Neuronal stem cell (in vitro differentiated cells): Measurements from ENCODE around the gene TRMT61A.
A peak's percentile ranks its signal among the peaks of the same experiment; 100 is the strongest.

Source experiments
- DNase-seq: peaks from one replicate; pipeline ENCODE4 v3.0.0-alpha.2; 2013; ENCODE audit warnings: low spot score
- H2AFZ ChIP-seq: one replicate; pipeline ENCODE4 v1.6.1; 2013; ENCODE audit warnings: mild to moderate bottlenecking, low read length, inconsistent platforms
- H2AK5ac ChIP-seq: 2 replicates; pipeline ENCODE4 v1.6.1; 2013; ENCODE audit warnings: low read depth, mild to moderate bottlenecking, inconsistent platforms, low read length, moderate library complexity, mixed read lengths
- H2BK120ac ChIP-seq: 2 replicates; pipeline ENCODE4 v1.6.1; 2013; ENCODE audit warnings: low read depth, mild to moderate bottlenecking, inconsistent platforms, low read length, moderate library complexity, mixed read lengths
- H2BK12ac ChIP-seq: one replicate; pipeline ENCODE4 v1.6.1; 2013; ENCODE audit warnings: low read length, inconsistent platforms
- H2BK15ac ChIP-seq: 2 replicates; pipeline ENCODE4 v1.6.1; 2013; ENCODE audit warnings: mild to moderate bottlenecking, low read length, inconsistent platforms, mixed read lengths
- H2BK5ac ChIP-seq: one replicate; pipeline ENCODE4 v1.6.1; 2013; ENCODE audit warnings: inconsistent platforms, mild to moderate bottlenecking, low read length, moderate library complexity
- H3K14ac ChIP-seq: one replicate; pipeline ENCODE4 v1.6.1; 2013; ENCODE audit warnings: low read length, inconsistent platforms
- H3K18ac ChIP-seq: 2 replicates; pipeline ENCODE4 v1.6.1; 2013; ENCODE audit warnings: low read length, inconsistent platforms
- H3K23ac ChIP-seq: 2 replicates; pipeline ENCODE4 v1.6.1; 2013; ENCODE audit warnings: low read depth, mild to moderate bottlenecking, mixed read lengths, low read length, inconsistent platforms; ENCODE audit not compliant: poor library complexity
- H3K27ac ChIP-seq: replicated peaks from 3 replicates; pipeline ENCODE4 v1.5.1; 2013; ENCODE audit warnings: low read length, inconsistent platforms
- H3K27me3 ChIP-seq, 3 experiments: 2 replicates each; pipeline ENCODE4 v1.6.1; 2013; ENCODE audit warnings: low read length in 3 of 3, mild to moderate bottlenecking in 2 of 3, inconsistent platforms in 1 of 3, low read depth in 1 of 3, mixed read lengths in 1 of 3, moderate library complexity in 1 of 3; ENCODE audit not compliant: control insufficient read depth in 3 of 3, insufficient read depth in 3 of 3
- H3K36me3 ChIP-seq, 2 donors: replicated peaks in 1 of 2; 2 replicates each; pipeline ENCODE4 v1.6.1; 2013; ENCODE audit warnings: low read length in 2 of 2; ENCODE audit not compliant: control insufficient read depth in 2 of 2, insufficient read depth in 2 of 2
- H3K4ac ChIP-seq: 2 replicates; pipeline ENCODE4 v1.6.1; 2013; ENCODE audit warnings: inconsistent platforms, mild to moderate bottlenecking, low read length, moderate library complexity
- H3K4me1 ChIP-seq, 2 donors: 1 replicate in 1 of 2; 2 replicates in 1 of 2; pipeline ENCODE4 v1.6.1; 2013; ENCODE audit warnings: low read length in 2 of 2, low read depth in 1 of 2; ENCODE audit not compliant: control insufficient read depth in 2 of 2, insufficient read depth in 1 of 2
- H3K4me2 ChIP-seq: one replicate; pipeline ENCODE4 v1.6.1; 2013; ENCODE audit warnings: mild to moderate bottlenecking, low read length, inconsistent platforms; ENCODE audit not compliant: insufficient read depth, poor library complexity, severe bottlenecking
- H3K4me3 ChIP-seq, 2 donors: 2 replicates each; pipeline ENCODE4 v1.5.1; 2013; ENCODE audit warnings: low read length in 2 of 2, mild to moderate bottlenecking in 2 of 2, inconsistent platforms in 1 of 2, moderate library complexity in 1 of 2
- H3K79me1 ChIP-seq: one replicate; pipeline ENCODE4 v1.6.1; 2013; ENCODE audit warnings: low read depth, mild to moderate bottlenecking, inconsistent platforms, low read length, moderate library complexity
- H3K9ac ChIP-seq: one replicate; pipeline ENCODE4 v1.6.1; 2013; ENCODE audit warnings: mild to moderate bottlenecking, low read depth, low read length, inconsistent platforms; ENCODE audit not compliant: poor library complexity
- H3K9me3 ChIP-seq, 2 donors: replicated peaks in 1 of 2; 2 replicates each; pipeline versions ENCODE3 to v1.6.1; 2013; ENCODE audit warnings: low read length in 2 of 2, mild to moderate bottlenecking in 2 of 2, inconsistent platforms in 1 of 2, low read depth in 1 of 2, mixed read lengths in 1 of 2, moderate library complexity in 1 of 2; ENCODE audit not compliant: control insufficient read depth in 2 of 2, insufficient read depth in 1 of 2
- H4K8ac ChIP-seq: one replicate; pipeline ENCODE4 v1.6.1; 2013; ENCODE audit warnings: low read depth, mild to moderate bottlenecking, inconsistent platforms, low read length, moderate library complexity
- H4K91ac ChIP-seq: one replicate; pipeline ENCODE4 v1.6.1; 2013; ENCODE audit warnings: low read length, low read depth, mild to moderate bottlenecking, inconsistent platforms; ENCODE audit not compliant: poor library complexity
- whole genome bisulfite sequencing, 2 donors: extraction: QIAGEN DNeasy Blood & Tissue Kit; methylation state at CpG; one replicate each; pipeline ENCODE4 v1.1.7; 2013; ENCODE audit warnings: missing lambda C conversion rate in 2 of 2, mixed read lengths in 1 of 2; ENCODE audit not compliant: insufficient read length in 2 of 2, insufficient replicate concordance in 1 of 2; ENCODE audit errors: extremely low coverage in 2 of 2; 5-methylcytosine and 5-hydroxymethylcytosine counted together

TRMT61A gene

GRCh38 chr14:103542605-103543088 lies 13.7 kb downstream of the TRMT61A start:
- H3K79me1 ChIP-seq = peaks cover 10% of the 10 kb centered on the region
- peaks cover 39 to 66% of the 10 kb centered on the region in 2 donors for H3K4me1 ChIP-seq
- H2BK5ac ChIP-seq = peak overlapping the region; percentile 98
- WGBS, 2 donors = no CpG with 5 or more reads among the region's 18 CpGs
- peak overlapping the region; percentile 43 for H4K8ac ChIP-seq
- peak overlapping the region; percentile 73 for H3K4me2 ChIP-seq
- peak overlapping the region; percentile 98 for H2BK15ac ChIP-seq
- H3K4me3 ChIP-seq = peak overlapping the region in 1 of 2 donors; percentile 0
- peak overlapping the region; percentile 100 for H3K14ac ChIP-seq
- peak overlapping the region; percentile 100 for H3K18ac ChIP-seq
- H2BK120ac ChIP-seq = peak overlapping the region; percentile 97
- peak overlapping the region; percentile 100 for H2BK12ac ChIP-seq
- H2AK5ac ChIP-seq = peak overlapping the region; percentile 99
- H3K4ac ChIP-seq = peak overlapping the region; percentile 99
- H2AFZ ChIP-seq = peak overlapping the region; percentile 25
- no peaks in the 10 kb centered on the region for H3K27me3 ChIP-seq
- peak overlapping the region; percentile 82 for H3K27ac ChIP-seq
- H3K36me3 ChIP-seq = no peaks in the 10 kb centered on the region
- H3K9me3 ChIP-seq = peaks cover 0 to under 1% of the 10 kb centered on the region in 2 donors
- DNase-seq = peak; percentile 91
- H3K9ac ChIP-seq = peak overlapping the region; percentile 85
- no peak overlapping the region for H3K23ac ChIP-seq
- H4K91ac ChIP-seq = peak overlapping the region; percentile 99

DNA sequence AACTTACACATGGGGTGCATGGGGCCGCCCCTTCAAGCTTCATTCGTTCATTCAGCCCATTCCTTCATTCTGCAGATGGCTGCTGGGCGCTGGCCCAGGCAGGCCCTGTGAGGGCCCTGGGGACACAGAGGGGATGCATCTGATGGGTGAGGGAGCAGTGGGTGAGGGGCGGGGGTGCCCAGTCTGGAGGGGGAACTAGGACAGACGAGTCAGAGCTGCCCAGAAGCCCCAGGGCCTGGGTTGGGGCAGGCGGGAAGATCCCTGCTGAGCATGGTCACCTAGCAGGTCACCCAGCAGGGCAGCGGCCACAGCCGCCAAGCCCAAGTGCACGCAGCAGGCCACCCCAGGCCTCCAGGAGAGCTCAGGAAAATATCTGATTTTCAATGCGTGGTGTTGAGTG lies 14.1 kb downstream of the TRMT61A start:
- peaks cover 39 to 66% of the 10 kb centered on the region in 2 donors for H3K4me1 ChIP-seq
- H3K79me1 ChIP-seq = peaks cover 10% of the 10 kb centered on the region
- H3K14ac ChIP-seq = peak overlapping the region; percentile 97
- no peaks in the 10 kb centered on the region for H3K9me3 ChIP-seq
- H3K4me3 ChIP-seq = no peak overlapping the region
- H4K8ac ChIP-seq = no peak overlapping the region
- peak overlapping the region; percentile 95 for H4K91ac ChIP-seq
- H3K27me3 ChIP-seq = no peaks in the 10 kb centered on the region
- H2AK5ac ChIP-seq = peak overlapping the region; percentile 99
- H2BK120ac ChIP-seq = peak overlapping the region; percentile 99
- H3K23ac ChIP-seq = no peak overlapping the region
- no peak overlapping the region for H2AFZ ChIP-seq
- peak overlapping the region; percentile 99 for H2BK12ac ChIP-seq
- no peak for DNase-seq
- H3K9ac ChIP-seq = peak overlapping the region; percentile 71
- WGBS, 2 donors = no CpG with 5 or more reads among the region's 10 CpGs
- H3K18ac ChIP-seq = peak overlapping the region; percentile 93
- H2BK5ac ChIP-seq = peak overlapping the region; percentile 98
- H3K27ac ChIP-seq = peak overlapping the region; percentile 80
- peak overlapping the region; percentile 70 for H2BK15ac ChIP-seq
- H3K4me2 ChIP-seq = peak overlapping the region; percentile 43
- no peaks in the 10 kb centered on the region for H3K36me3 ChIP-seq
- peak overlapping the region; percentile 100 for H3K4ac ChIP-seq

DNA sequence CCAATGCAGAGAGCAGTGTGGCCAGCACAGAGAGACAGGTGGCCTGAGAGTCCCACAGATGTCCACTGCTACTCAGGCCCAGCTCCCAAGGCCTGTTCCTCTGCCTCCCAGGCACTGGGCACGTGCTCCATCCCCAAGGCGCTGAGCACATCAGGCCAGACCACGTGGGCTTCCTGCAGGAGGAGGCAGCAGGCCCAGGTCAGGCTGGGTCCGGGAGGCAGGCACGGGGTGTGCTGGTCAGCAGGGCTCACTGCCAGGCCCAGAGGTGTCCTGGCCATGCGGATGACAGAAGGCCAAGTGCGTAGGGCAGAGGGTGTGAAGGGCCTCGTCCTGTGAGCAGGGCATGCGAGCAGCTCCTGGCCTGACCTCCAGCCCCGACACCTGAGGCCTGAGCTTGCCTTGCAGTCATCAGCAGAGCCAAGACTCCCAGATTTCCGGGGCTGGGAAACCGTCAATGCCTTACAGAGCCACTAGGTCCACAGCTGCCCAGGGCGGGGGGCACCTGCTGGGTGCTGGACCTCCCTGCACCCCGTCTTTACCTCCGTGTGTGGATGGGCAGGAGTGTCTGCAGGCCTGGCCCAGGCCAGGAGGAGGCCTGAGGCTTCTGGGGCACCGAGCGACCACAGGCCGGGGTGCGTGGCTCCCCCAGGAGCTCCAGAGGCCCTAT lies 14.9 kb downstream of the TRMT61A start:
- H3K9ac ChIP-seq = peak overlapping the region; percentile 80

More for the DNA sequence above, 14.9 kb downstream of the TRMT61A start:
- WGBS, 2 donors = no CpG with 5 or more reads among the region's 19 CpGs
- Histone ChIP-seq H3K4ac (peak overlapping the region; percentile 100), H2AFZ (peak overlapping the region; percentile 43), H3K27ac (no peak overlapping the region), H2BK120ac (peak overlapping the region; percentile 99), H2BK5ac (peak overlapping the region; percentile 98), H3K4me2 (no peak overlapping the region), H2BK15ac (peak overlapping the region; percentile 70), H3K36me3 (no peaks in the 10 kb centered on the region), H3K23ac (peak overlapping the region; percentile 70), H3K27me3 (no peaks in the 10 kb centered on the region), H2BK12ac (peak overlapping the region; percentile 99), H2AK5ac (peak overlapping the region; percentile 99), H3K79me1 (peaks cover 10% of the 10 kb centered on the region), H3K4me3 (no peak overlapping the region), H3K9me3 (no peaks in the 10 kb centered on the region), H4K8ac (peak overlapping the region; percentile 29), H3K14ac (peak overlapping the region; percentile 97), H3K18ac (peak overlapping the region; percentile 93), H4K91ac (peak overlapping the region; percentile 95), H3K4me1 (peaks cover 39 to 64% of the 10 kb centered on the region in 2 donors)
- DNase-seq = no peak
